HG03342 (cell line): Measurements from ENCODE around the gene LRP3.
"Not testable (repeated sequence)": the region's sequence is repeated elsewhere in the genome, so short reads cannot be mapped to it uniquely, and the experiment has no call there.

ENCODE experiments used
- ATAC-seq: cut with Tn5 transposase; IDR thresholded peaks from one replicate; pipeline ENCODE4 v1.9.1; 2021; ENCODE audit warnings: mild to moderate bottlenecking, moderate library complexity; ENCODE audit not compliant: unreplicated experiment

Gene LRP3

DNA sequence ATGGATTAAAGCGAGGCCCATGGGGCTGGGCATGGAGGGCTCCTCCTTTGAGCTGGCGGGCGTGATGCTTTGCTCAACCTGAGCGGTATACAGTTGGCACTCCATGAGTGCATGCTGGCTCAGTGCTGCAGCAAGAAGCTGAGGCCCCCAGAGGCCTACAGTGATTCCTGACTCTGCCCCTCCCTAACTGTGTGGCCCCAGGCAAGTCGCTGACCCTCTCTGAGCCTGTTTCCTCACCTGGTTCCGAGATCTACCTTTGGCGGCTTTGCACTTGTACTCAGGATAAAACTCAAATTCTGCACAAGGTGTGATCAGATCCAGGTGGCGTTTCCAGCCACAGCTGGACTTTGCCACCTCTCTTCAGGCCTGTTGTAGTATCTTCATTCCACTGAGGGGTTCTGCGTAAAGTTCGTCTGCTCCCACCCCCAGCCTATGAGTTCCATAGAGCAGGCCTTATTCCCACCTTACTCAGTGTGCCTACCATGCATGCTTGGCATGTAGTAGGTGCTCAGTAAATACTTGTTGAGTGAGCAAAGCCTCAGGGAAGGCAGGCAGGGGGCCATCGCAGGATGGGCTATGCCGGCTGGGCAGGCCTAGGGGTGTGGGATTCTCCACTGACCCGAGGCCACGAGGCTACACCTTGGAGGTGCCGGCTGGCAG is 7.9 kb downstream of the LRP3 start:
- ATAC-seq, result no peak

DNA sequence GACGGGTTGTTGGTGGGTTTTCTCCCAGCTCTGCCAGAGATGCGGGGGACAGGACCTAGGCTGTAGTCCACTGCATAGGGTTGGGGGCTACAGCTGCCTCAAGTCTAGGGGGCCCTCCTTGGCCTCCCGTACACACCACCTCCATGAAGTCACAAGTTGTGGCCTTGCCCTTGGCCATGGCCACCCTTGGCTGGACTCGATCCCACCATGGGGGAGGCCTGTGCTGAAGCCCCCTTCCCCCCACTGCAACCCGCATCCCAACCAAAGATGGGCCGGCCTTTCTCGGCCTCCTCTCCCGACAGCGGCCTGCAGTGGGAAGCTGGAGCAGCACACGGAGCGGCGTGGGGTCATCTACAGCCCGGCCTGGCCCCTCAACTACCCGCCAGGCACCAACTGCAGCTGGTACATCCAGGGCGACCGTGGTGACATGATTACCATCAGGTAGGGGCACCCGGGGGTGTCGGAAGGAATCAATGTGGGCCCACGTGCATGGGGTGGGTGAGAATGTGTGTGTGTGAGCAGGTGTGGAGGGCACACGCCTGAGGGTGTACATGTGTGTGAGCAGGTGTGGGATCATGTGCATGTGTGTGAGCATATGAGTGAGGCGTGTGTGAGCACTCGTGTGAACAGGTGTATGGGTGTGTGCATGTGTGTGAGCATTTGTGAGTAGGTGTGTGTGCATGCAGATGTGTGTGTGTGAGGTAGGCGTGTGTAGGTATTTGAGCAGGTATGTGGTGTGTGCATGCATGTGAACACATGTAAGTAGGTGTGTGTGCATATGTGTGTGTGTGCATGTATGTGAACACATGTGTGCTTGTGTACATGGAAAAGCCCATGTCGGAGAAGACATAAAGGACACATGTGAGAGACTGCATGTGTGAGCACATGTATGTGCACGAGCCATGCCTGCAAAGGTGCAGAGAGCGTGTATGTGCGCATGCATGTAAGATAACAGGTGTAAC is 8.7 kb downstream of the LRP3 start:
- no peak for ATAC-seq

GRCh38 chr19:33203529-33203928 is 9.4 kb downstream of the LRP3 start:
- ATAC-seq, result no peak

- no peak for ATAC-seq
Measured at GRCh38 chr19:33204136-33204973, 10.2 kb downstream of the LRP3 start.

- ATAC-seq, result no peak
Measured at GRCh38 chr19:33205110-33205509, 11.0 kb downstream of the LRP3 start.

DNA sequence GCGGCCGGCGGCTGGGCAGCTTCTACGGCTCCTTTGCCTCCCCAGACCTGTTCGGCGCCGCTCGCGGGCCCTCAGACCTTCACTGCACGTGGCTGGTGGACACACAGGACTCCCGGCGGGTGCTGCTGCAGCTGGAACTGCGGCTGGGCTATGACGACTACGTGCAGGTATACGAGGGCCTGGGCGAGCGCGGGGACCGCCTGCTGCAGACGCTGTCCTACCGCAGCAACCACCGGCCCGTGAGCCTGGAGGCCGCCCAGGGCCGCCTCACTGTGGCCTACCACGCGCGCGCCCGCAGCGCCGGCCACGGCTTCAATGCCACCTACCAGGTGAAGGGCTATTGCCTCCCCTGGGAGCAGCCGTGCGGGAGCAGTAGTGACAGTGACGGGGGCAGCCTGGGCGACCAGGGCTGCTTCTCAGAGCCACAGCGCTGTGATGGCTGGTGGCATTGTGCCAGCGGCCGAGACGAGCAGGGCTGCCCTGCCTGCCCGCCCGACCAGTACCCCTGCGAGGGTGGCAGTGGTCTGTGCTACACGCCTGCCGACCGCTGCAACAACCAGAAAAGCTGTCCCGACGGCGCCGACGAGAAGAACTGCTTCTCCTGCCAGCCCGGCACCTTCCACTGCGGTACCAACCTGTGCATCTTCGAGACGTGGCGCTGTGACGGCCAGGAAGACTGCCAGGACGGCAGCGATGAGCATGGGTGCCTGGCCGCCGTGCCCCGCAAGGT is 11.6 kb downstream of the LRP3 start:
- ATAC-seq, result no peak

- no peak for ATAC-seq
Measured at GRCh38 chr19:33206261-33207039, 12.3 kb downstream of the LRP3 start.

GRCh38 chr19:33207040-33207620 is 13.0 kb downstream of the LRP3 start:
- ATAC-seq, result no peak

GRCh38 chr19:33207903-33208302 is 13.8 kb downstream of the LRP3 start:
- no peak for ATAC-seq

DNA sequence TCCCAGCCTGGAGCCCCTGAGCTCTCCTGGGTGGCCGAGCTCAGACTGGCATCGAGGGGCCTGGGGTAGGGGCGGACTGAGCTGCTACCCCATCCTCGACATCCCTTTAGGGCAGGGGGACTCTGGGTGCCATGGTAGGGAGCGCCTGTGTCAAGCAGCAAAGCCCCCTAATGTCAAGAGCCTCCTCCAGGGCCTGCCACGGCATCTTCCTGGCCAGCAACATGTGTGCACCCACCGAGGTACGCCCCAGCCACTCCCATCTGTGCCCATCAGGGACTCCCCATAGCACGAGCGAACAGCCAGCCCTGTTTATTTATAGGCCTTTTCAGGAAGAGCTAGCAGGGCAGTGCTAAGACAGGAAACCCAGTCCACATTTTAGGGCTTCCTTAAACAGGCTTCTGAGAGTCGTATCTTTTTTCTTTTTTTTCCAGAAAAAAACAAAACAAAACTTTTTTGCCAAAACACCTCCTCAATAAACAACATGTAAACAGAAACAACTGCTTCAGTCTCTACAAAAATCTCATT is 14.3 kb downstream of the LRP3 start:
- no peak for ATAC-seq

GRCh38 chr19:33208904-33209849 is 15.0 kb downstream of the LRP3 start:
- no peak for ATAC-seq

- not testable (repeated sequence) for ATAC-seq
Measured at GRCh38 chr19:33209850-33210230, 15.7 kb downstream of the LRP3 start.

DNA sequence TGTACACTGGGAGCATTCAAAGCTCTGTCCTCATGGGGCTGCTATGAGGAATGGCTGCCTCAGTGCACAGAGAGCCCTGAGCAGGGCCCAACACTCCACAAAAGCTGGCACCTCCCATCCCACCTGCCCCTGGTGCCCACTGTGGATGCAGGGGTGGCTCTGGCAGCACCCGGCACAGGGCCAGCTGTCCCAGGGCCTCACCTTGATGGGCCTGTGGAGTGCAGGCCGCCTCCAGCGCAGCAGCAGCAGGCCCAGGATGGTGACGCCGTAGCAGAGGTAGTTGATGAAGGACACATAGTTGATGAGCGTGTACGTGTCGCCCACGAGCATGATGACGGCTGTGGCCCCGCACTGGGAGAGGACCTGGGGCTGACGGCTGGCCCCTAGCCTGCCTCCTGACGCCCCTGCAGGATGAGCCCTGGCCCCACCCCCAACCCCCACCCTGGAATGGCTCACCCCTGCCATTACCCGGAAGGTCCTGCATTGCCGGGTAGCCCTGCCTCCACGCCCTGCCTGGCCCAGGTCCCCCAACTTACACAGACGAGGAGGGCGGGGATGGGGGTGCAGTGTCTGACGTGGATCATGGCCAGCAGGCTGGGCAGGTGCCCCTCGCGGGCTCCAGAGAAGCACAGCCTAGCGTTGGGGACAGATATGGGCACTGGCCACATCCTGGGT is 16.3 kb downstream of the LRP3 start:
- no peak for ATAC-seq

DNA sequence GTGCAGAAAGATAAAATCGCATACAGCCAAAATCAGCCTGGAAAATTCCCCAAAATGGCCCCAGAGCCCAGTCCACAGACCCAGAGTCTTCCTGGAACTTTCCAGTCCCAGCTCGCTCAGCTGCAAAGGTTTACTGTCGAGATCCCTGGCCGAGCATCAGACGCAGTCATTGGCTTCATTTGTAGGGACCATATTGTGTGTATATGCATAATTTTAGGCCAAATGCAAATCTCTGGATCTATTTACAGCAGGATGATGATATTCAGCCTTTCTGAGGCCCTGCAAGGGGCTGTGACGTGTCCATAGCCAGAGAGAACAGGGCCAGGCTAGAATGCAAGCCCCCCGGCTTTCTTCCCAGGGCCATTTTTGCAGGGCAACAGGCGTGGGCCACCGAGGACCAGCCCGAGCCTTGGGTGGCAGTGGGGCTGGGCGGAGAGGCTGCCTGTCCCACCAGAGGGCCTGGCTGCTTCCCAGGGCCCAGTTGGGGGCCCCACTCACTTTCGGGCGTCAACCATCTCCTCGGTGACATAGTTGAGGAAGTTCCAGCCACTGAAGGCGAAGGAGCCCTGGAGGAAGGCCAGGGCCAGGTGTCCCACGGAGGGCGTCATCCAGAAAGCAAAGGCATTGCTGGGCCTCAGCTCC is 17.8 kb downstream of the LRP3 start:
- no peak for ATAC-seq

DNA sequence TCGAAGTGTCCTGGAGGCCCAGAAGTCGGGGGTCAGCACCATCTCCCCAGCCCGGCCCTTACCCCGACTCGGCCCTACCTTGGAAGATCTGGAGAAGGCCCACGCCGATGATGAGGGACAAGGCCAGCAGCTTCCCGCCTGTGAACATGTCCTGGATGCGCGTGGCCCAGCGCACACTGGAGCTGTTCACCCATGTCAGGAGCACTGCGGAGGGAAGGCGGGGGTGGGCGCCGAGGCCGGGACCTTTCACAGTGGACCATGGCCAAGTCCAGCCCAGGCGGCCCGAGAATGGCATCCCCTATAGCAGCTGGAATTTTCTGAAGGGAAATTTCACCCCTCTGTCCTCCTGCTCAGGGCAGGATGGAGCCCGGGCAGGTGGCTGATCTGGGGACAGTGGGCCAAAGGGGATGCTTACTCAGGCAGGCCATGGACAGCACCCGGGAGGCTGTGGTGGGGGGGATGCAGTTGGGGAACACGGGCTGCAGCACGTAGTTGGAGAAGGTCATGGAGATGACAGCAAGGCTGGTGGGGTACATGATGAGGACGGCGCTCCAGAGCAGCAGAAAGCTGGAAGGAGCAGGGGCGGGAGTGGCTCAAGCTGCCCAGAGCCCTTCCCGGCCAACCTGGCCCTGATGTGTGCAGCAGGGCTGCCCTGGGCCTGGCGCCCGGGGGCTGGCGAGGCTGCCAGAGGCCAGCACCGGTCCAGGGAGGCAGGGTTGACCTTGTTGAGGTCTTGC is 18.5 kb downstream of the LRP3 start:
- ATAC-seq, result no peak

DNA sequence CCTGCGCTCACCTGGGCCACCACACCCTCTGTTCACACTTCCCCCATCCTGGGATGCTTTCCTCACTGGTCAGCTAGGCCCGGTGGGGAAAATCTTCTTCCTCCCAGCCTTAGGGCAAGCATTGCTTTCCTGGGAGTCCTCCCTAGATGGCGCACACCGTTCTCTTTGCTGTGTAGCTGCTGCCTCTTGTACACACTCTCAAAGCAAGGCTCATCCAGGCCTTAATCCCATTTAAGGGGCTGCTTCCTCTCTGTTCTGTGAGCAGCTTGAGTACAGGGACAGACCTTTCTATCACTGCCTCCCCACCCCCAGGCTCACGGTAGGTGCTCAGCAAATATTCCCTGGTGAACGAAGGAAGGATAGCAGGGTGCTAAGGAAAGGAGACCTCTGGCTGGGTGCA is 20.5 kb downstream of the LRP3 start:
- no peak for ATAC-seq
